ENCODE results near the gene OSBPL2.

OSBPL2 gene

DNA sequence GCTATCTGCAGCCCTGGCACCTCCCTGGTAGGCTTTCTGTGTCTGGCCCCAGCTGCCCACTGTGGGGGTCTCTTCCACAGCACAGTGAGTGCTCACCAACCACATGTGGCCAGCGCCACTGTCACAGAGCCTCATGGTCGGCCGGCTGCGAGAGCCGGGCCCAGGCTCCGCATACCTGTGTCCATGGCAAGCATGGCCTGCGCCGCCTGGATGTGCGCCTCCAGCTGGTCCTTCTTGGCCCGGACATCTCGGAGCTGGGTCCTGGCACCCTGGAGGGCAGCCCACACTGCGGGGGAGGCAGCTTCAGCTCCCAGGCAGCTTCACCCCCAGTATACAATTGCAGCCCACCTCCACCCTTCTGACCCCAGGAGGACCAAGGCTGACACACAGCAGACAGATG is 77.5 kb downstream of the OSBPL2 start:
- no peak for DNase-seq

DNA sequence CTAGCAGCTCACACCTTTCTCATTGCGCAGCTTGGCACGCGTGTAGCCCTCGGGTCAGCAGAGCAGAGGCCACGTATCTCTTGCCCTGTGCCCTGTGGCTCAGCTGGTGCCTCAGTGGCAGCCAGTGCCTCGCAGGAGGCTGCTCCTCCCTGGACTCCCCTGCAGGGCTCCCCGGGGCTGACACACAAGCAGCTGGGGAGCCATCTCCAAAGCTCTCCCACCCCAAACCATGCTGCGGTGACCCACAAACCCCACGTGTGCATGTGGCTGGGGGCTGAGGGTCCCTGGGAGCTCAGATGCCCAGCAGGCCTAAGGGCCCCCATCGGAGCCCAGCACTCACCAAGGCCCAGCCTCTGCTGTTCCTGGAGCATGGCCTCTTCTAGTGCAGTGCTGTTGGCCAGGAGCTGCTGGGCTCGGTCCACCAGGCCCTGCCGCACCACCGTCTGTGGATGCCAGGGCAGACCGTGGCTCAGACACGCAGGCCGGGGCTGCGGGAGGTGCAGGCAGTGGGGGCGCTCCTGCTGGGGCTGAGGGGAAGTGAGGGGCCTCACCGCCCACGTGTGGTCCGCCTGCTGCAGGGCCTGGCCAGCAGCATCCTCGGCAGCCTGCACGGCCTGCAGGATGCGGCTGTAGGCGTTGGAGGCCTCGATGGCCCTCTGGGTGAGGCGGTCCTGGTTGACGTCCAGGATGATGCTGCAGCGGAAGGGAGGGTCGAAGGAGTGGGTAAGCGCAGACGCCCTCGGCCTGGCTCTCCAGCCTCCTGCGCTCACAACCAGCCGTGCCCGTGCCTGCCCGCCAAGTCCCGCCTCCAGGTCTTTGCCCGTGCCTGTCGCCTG is 78.2 kb downstream of the OSBPL2 start:
- DNase-seq: no peak

DNA sequence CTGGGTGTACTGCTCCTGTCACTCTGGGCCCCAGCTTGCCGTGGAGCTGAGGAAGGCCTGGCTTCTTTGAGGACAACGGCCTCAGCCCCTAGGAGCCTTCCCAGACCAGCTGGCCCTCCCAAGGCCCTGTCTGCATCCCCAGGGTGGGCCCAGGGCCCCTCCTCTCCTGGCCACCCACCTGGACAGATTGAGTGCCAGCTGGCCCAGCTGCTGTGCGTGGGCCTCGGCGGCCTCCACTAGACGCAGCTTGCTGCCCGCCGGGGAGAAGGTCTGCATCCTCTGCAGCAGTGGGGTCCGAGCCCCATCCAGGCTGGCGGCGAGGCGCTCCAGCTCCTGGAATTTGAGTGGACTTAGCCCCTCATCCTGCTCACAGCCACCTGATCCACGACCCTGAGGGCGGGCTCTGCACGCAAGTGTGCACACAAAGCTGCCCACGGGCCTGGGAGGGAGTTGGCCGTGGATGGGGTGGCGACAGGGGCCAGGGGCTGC is 78.9 kb downstream of the OSBPL2 start:
- DNase-seq: no peak

DNA sequence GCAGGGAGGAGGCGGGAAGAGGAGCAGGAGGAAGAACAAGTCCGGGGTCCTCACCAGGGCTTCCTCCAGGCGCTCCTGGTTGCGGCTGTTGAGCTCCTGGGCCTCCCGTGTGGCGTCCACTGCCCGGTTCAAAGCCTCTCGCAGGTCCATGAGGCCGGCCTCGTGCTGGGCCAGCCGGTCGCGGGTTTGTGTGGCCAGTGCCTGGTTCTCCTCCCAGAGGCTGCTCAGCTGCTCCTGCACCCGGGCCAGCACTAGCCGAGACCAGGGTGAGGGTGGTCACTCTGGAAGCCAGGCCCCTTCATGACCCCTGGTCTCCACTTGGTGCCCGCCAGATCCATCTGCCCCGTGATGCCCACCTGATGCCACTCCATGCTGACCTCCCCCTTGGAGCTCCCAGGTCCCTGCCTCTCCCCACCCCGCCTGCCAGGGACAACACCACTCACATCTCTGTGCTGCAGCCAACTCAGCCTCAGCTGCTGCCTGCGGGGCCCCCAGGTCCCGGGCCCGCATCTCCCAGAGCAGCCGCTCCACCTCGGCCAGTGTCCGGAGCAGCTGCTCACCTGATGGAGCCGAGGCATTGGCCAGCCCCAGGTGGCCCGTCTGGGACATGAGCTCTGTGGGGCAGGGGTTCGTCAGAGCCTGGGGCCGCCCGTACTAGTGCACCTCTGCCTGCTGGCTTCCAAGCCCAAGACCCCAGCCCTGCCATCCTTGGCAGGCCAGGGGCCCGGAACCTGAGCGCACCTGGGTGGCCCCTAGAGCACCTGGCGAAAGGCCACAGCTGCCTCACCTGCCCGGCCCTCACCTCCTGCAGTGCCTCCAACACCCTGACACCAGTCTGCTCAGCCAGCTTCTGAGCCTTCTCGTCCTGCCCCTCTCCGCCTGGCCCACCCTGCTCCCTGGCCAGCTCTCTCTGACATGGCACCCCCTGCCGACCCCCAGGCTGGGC is 80.4 kb downstream of the OSBPL2 start:
- DNase-seq: no peak

DNA sequence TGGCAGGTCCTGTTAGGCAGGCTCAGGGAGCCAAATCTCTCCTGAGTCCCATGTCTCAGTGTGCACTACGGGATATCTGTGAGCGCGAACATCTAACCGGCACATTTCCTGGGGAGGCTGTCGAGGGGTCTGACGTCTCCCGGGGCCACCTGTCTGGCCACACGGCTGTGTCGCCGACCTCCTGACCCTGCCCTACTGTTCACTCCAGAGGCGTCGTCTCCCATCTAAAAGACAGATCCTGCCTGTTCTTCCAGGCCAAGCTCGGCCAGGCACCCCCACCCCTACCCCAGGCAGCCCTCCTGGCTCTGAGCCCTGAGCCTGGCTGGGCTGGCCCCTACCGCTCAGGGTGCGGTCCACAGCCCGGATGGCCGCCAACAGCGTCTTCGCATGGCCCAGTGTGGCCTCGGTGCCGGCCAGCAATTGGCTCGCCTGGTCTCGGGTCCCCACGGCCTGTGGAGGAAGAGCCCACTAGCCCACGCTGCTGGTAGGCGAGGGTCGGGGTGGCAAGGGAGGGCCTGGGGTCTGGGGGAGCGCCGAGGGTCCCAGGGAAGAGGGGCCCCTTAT is 81.1 kb downstream of the OSBPL2 start:
- DNase-seq: no peak

DNA sequence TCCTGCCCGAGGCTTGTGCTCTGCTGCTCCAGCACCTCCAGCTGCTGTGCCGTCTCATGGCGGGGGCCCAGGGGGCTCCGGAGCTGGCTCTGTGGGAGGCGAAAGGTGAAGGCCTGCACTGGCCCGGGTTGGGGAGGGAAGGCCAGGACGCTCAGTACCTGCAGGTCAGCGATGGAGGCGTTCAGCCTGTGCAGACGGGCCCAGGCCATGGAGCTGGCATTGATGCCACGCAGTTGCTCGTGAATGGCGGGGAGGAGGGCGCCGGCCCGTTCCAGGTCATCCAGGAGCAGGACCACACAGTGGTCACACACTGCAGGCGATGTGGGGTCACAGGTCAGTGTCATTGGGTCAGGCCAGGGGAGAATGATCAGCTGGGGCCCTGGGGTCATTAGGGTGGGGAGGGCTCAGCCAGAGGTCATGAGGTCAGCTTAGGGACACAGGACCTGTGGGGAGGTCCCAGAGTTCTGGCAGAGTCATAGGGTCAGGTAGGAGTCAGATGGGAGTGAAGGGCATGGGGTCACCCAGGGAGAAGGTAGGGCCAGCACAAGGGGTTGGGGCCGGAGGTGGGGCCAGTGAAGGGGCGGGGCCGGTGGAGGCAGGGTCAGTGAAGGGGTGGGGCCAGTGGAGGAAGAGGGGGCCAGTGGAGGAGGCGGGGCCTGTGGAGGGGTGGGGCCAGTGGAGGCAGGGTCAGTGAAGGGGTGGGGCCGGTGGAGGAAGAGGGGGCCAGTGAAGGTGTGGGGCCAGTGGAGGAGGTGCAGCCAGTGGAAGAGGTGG is 82.4 kb downstream of the OSBPL2 start:
- DNase-seq: no peak

DNA sequence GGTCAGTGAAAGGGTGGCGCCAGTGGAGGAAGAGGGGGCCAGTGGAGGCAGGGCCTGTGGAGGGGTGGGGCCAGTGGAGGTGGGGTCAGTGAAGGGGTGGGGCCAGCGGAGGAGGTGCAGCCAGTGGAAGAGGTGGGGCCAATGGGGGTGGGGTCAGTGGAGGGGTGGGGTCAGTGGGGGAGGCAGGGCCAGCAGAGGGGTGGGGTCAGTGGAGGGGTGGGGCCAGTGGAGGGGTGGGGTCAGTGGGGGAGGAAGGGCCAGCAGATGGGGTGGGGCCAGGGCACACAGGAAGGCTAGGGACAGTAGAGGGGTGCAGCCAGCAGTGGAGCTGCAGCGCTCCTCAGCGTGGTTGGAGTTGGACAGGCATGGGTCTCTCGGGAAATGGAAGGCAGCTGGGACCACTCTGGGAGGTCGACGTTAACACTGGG is 83.2 kb downstream of the OSBPL2 start:
- no peak for DNase-seq

DNA sequence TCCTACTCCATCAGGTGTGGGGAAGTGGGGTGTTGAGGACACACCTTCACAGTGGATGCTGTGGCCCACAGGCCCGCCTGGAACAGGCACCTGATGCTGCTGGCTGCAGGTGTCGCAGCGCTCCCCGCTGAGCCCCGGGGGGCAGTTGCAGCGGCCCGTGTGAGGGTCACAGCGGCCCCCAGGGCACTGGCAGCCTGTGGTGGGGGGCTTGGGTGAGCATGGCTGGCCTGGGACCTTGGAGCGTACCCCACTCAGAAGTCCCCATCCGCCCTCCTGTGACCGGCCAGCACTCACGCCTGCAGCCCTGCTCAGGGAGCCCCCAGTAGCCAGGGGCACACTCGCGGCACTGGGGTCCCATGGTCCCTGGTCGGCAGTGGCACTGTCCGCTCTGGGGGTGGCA is 83.7 kb downstream of the OSBPL2 start:
- no peak for DNase-seq

DNA sequence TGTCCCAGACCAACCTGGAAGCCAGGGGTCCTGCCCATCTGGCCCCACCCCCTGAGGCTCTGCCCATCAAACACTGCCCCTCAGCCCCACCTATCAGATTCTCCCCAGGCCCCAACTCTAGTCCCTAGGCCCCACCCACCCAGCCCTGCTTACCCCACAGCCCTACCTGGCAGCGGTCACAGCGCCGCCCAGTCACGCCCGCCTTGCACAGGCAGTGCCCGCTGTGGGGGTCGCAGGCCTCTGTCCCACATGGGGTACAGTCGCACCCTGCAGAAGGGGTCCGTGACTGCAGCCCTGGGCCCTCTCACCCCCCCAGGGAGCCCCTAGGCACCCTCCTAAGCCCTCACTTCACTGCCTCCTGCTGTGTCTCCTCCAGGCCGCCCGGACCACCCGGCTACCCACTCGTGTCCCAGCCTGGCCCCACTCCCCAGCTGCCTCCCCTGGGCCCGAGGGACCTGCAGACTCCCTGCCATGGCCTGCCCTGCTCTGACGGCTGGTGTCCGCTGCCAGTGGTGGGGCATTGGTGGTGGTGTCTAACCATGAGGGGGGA is 84.2 kb downstream of the OSBPL2 start:
- DNase-seq: no peak

DNA sequence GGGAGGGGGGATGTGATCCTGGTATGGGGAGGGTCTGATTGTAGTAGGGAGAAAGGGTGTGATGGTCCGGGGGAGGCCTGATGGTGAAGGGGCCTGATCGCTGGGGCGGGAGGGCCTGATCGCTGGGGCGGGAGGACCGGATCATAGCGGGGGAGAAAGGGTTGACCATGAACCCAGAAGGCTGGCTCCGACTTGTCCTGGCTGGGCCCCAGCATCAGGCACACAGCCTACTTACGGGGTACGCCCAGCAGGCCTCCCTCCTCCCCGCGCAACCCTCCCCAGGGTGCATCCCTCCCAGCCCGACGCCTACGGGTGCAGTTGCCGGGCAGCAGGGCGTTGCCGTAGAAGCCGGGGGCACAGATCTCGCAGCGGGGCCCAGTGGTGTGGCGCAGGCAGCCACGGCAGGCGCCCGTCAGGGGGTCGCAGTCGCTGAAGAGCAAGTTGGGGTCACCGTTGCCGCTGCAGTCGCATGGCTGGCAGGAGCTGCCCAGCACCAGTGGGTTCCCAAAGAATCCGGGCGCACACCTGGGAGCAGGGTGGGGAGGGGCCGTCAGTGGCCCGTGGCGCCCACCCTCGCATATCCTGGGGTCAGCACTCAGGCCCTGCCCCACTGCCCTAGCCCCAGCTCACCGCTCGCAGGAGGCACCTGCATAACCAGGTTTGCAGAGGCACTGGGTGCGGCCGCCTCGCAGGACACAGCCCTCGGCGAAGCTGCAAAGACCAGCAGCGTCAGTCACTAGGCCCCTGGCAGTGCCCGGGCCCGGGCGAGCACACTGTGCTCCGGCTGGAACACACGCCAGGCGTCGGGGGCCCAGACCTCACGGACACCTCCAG is 85.0 kb downstream of the OSBPL2 start:
- no peak for DNase-seq

DNA sequence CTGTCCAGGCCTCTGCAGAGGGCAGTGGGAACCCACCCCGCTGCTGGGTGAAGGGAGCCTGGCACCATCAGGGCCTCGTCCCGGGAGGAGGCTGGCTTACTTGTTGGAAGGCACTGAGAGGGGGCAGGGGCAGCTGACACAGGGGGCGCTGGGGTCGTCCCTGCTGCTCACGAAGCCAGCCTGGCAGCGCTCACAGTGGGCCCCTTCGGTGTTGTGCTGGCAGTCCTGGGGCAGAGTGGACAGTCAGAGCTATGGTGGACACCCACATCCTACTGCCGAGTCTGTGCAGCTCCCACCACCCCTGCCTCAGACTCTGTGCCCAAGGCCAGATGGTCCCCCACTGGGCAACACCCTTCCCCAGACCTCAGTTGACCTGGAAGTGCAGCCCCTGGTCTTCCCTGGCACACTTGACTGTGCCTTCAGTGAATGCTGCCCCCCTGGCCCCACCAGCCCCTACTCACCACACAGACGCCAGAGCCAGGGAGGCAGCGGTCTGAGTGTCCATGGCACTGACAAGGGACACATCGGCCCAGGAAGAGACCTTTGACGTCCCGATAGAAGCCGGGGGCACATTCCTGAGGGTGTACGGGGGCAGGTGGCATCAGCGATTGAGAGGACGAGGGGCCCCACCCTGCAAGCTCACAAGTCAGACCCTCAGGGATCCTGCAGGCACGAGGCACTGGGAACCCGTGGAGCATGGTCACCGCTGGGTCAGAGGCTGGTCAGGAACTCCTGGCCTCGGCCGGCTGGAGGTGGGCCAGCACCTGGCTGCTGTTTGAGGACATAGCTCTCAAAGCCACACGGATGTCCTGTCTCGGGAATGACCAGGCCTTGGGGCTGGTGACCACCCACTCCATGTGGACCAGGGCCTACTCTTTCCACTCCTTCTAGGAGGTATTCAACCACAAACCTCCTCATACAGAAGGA is 85.9 kb downstream of the OSBPL2 start:
- DNase-seq: no peak

DNA sequence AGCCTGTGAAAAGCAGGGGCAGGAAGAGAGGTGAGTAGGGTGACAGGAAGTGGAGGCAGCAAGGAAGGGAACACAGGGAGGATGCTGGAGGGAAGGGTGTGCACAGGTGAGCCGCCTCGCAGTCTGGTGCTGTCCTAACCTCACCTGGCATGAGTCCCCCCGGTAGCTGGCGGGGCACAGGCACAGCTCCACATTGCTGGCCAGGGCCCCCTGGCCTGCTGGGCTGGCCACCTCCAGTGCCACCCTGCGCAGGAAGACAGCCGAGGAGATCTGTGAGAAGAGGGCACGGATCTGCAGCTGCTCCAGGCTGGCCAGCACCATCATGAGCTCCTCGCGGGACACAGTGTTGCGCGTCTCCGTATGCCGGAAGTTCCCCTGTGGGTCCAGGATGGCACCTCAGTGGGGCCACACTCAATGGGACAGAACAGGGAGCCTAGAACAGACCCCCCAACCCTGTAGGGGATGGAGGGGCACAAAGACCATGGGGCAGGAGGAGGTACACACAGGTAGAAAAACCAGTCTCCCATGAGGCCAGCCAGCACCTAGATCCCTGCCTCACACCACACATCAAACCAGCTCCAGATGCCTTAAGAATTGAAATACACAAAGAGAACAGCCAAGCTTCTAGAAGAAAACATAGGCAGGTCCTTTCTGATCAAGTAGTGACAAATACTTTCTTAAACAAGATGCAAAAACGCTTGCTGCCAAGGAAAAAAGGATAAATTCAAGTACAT is 87.0 kb downstream of the OSBPL2 start:
- no peak for DNase-seq

DNA sequence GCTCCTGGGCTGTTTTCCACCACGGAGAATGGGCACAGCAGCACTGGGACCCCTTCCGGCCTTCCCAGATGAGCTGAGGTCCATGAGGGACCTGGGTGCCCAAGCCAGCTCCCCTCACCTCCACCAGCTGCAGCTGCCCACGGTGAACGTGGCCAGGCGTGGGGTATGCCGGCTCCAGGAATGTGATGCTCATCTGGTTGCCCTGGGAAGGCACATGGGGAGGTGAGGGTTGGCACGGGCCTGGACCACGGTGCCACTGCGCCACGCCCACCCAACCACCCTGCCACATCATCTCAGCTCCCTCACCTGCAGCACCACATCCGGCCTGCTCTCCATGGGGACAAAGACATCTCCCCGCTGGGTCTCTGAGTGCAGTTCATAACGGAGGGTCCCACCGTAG is 88.2 kb downstream of the OSBPL2 start:
- DNase-seq: no peak

DNA sequence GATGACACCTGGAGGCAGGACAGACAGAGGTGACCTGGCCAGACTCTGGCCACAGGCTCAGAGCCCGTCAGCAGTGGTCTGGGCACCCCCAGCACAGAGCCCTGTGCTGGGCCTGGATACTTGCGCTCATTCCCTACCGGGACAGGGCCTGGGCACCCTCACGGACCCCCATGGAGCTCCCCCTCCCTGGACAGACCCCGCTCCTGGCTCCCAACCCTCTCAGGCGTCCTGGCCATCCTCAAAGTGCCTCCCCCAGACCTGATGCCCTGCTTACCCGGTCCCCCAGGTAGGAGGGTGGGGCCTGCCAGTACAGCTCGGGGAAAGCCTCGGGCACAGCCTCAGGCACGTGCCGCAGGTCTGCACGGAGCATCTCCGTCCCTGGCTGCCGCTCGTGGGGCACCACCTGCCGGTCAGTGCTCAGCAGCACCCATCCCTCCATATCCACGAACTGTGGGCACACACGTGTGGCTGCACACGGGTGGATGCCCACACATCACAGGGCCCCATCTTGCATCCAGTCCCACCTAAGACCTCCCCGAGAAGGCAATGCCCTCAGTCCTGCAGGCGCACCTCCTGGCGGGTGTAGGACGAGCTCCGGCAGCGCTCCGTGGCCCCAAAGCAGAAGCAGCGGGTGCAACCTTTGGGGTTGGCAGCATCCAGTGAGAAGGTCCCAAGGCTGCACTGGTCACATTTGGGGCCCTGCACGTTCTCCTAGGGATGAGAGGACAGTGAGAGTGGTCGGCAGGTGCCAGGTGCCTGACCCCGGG is 88.8 kb downstream of the OSBPL2 start:
- DNase-seq: no peak

DNA sequence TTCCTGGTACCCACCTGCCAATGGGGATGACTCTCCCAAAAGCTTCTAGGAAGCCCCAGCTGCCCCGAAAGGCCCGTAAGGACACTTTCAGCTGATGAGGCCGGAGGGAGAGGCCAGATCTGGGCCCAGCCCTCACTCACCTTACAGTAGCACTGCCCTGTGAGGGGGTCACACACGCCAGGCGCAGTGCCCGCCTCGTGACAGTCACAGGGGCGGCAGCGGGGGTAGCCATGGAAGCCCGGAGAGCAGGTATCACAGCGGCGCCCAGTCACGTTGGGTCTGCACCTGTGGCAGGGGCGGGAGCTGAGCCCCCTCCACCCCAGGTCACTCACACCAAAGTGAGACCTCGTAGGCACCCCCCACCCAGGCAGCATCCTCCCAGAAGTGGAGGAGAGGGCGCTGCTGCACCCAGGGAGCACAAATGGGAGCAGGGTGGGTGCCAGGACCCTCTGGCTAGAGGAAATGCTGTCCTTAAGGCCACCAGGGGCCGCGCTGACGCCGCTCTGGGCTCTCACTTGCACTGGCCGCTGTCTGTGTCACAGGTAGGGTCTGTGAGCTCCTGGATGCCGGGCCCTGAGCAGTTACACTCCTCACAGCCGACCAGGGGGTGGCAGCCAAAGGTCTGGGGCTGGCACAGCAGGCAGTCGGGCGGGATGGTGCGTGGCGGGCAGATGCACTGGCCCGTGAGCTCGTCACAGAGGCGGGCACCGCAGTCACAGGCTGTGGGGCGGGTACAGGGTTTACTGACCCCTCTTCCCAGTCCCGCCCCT is 89.6 kb downstream of the OSBPL2 start:
- no peak for DNase-seq

DNA sequence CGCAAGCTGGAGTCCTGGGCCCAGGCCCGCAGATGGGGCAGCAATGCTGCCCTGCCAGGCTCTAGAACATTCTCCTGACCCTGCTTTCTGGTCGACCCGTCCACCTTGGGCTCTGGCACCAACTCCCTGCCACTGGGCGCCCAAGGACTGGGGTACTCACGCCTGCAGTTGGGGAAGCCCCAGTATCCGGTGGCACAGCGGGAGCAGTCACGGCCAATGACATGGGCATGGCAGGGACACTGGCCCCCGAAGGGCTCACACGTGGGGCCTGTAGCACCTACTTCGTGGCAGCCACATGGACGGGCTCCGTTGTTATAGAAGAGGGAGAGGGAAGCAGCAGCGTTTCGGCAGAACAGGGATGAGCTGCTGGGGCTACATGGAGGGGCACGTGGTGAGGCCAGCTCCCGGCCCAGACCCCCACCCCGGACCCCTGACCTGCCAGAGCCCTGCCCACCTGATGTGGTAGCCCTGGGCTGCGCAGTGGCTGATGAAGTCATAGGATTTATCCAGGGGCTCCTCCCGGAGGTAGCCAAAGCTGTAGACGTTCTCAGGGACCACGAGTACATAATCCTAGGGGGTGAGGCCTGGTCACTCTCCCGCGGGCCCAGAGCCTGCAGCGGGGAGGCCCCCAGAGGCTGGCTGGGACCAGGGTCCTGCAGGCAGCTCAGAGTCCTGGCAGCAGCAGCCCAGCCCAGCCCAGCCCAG is 90.5 kb downstream of the OSBPL2 start:
- DNase-seq: no peak

All from central memory CD4-positive, alpha-beta T cell (primary cell).